Esophagus (tissue), 2 donors: ENCODE measurements around the gene ZNF669. TPM values are rescaled to one million over a fixed set of nuclear protein-coding genes. Genes with fewer than 3 reads are reported as not detected.

Experiments
- H3K27ac ChIP-seq, 2 donors: one replicate each; pipeline ENCODE4 v1.5.1; 2013; ENCODE audit warnings: low read depth in 2 of 2, mild to moderate bottlenecking in 2 of 2, inconsistent platforms in 1 of 2, low read length in 1 of 2, moderate library complexity in 1 of 2
- H3K27me3 ChIP-seq, 2 donors: one replicate each; pipeline ENCODE4 v1.6.1; 2013; ENCODE audit warnings: low read length in 2 of 2, control low read depth in 1 of 2, mild to moderate bottlenecking in 1 of 2; ENCODE audit not compliant: insufficient read depth in 2 of 2, control insufficient read depth in 1 of 2
- H3K36me3 ChIP-seq, 2 donors: one replicate each; pipeline ENCODE4 v1.6.1; 2013; ENCODE audit warnings: low read length in 1 of 2; ENCODE audit not compliant: control insufficient read depth in 2 of 2, insufficient read depth in 2 of 2
- H3K4me1 ChIP-seq, 2 donors: one replicate each; pipeline ENCODE4 v1.6.1; 2013; ENCODE audit warnings: low read length in 1 of 2; ENCODE audit not compliant: control insufficient read depth in 2 of 2, insufficient read depth in 2 of 2
- H3K4me3 ChIP-seq, 2 donors: one replicate each; pipeline ENCODE4 v1.5.1; 2013; ENCODE audit warnings: low read length in 2 of 2, mild to moderate bottlenecking in 2 of 2, low read depth in 1 of 2, moderate library complexity in 1 of 2
- H3K9me3 ChIP-seq, 2 donors: one replicate each; pipeline ENCODE4 v1.6.1; 2013; ENCODE audit warnings: mild to moderate bottlenecking in 2 of 2, low read depth in 1 of 2, low read length in 1 of 2, moderate library complexity in 1 of 2; ENCODE audit not compliant: control insufficient read depth in 2 of 2, insufficient read depth in 1 of 2
- WGBS, 2 donors: extraction: QIAGEN DNeasy Blood & Tissue Kit; methylation state at CpG; one replicate each; pipeline ENCODE4 v1.1.7; 2013; 5-methylcytosine and 5-hydroxymethylcytosine counted together
- polyA plus RNA-seq, 2 donors: library from polyadenylated mRNA; stranded (reverse); fragments of 200-250 nt; gene quantifications; one replicate each; pipeline ENCODE4 v1.2.3, GENCODE V29; 2013
- donor health status: healthy with polysubstance abuse.
- donor health status: Bipolar disorder and iron deficiency.

ZNF669 gene
- polyA plus RNA-seq, 2 donors: 1.7 to 2.0 TPM

DNA sequence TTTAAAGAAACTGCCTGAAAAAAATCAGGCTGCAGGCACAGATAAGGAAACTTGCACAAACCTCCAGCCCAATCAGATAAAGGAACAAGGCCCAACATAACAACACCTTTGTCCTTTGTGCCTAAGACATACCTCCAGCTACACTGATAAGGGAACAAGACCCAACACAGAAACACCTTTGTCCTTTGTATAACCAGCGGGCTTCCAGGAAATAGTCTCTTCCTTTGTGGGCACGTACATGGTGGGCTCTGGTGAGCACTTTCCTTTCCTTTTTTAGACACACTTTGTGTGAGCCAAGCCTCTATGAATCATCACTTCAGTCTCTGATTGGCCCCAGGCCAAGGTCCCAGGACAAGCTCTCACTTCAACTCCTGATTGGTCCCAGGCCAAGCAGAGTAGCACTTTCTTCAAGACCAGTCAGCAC, 49.2 kb downstream of the ZNF669 start:
- WGBS, 2 donors: 54 to 66% methylated on average over 2 of the region's 2 CpGs
- H3K4me1 ChIP-seq: no peaks in the 10 kb centered on the region
- H3K36me3 ChIP-seq: no peaks in the 10 kb centered on the region
- no peaks in the 10 kb centered on the region for H3K27me3 ChIP-seq
- peaks cover 4 to 18% of the 10 kb centered on the region in 2 donors for H3K9me3 ChIP-seq
- H3K27ac ChIP-seq: no peak overlapping the region
- H3K4me3 ChIP-seq: no peak overlapping the region

Other genes starting within 250 kb of the ZNF669 start
- gene AHCTF1, start 172.4 kb downstream of the ZNF669 start, polyA plus RNA-seq: 1 to 10 TPM; 5.5 to 7.3 TPM
- under 1 TPM; 0.81 to 0.84 TPM for gene ZNF695, start 96.3 kb downstream of the ZNF669 start, polyA plus RNA-seq
- gene ZNF670, start 25.5 kb downstream of the ZNF669 start, polyA plus RNA-seq: 1 to 10 TPM in 1 of 2 donors, under 1 TPM in 1; 0.49 to 1.4 TPM
- 1 to 10 TPM in 1 of 2 donors, under 1 TPM in 1; 0.53 to 1.2 TPM for gene ZNF124, start 67.7 kb upstream of the ZNF669 start, polyA plus RNA-seq
- gene VN1R5, start 151.7 kb upstream of the ZNF669 start, polyA plus RNA-seq: not detected
- 1 to 10 TPM; 3.7 to 3.8 TPM for gene ZNF496, start 227.5 kb upstream of the ZNF669 start, polyA plus RNA-seq